HepG2 (cell line): ENCODE measurements around the gene TRMT2A. TPM values are rescaled to one million over a fixed set of nuclear protein-coding genes. Genes with fewer than 3 reads are reported as not detected.

ENCODE experiments used
- ATAC-seq: fragments of 200-7000 bp; cut with Tn5 transposase; 3 replicates; pipeline ENCODE4 v1.9.1; 2020; ENCODE audit warnings: mild to moderate bottlenecking, moderate library complexity
- BruUV-seq: library from RNA; stranded (reverse); fragments of 400-500 nt; replicated peaks from 2 replicates; lab custom pipeline; 2021; lab: Mats Ljungman, UMichigan
- CTCF ChIA-PET: fragments of 300-600 bp; formaldehyde crosslinking; extraction: SDS; loops from one replicate; lab custom pipeline; 2021; ENCODE audit warnings: low total read pairs, inconsistent platforms, low intra/inter-chr PET ratio; lab: Yijun Ruan, JAX
- POLR2A ChIA-PET: fragments of 350-600 bp; sonication (Branson Sonifier 250); formaldehyde crosslinking; loops from one replicate; lab custom pipeline; 2020; ENCODE audit warnings: antibody characterized with exemption, inconsistent platforms; lab: Yijun Ruan, JAX
- DNase-seq: peaks from one replicate; pipeline ENCODE4 v3.0.0-alpha.2; 2015; ENCODE audit warnings: low spot score
- FAIRE-seq: peaks from 3 replicates; lab custom pipeline; 2011; peaks lifted over from hg19 to GRCh38; lab: Jason Lieb, UNC
- H2AFZ ChIP-seq: one replicate; pipeline ENCODE4 v1.6.1; 2011; ENCODE audit warnings: low read length, inconsistent platforms
- H3K27ac ChIP-seq: fragments of 300-600 bp; 3 replicates; pipeline ENCODE4 v1.8.0; 2011; ENCODE audit warnings: mixed run types, mild to moderate bottlenecking, mixed read lengths, low read length, inconsistent platforms; ENCODE audit not compliant: insufficient read depth; ENCODE audit errors: extremely low read length
- H3K27me3 ChIP-seq, 2 experiments: fragments of 200-600 bp in 1 of 2; 2 replicates in 1 of 2; 3 replicates in 1 of 2; pipeline versions ENCODE4 v1.6.0 to v1.8.0; 2011; ENCODE audit warnings: low read length in 2 of 2, mild to moderate bottlenecking in 2 of 2, moderate library complexity in 2 of 2, inconsistent platforms in 1 of 2; ENCODE audit not compliant: insufficient read depth in 2 of 2, control insufficient read depth in 1 of 2
- H3K36me3 ChIP-seq, 2 experiments: fragments of 200-600 bp in 1 of 2; replicated peaks in 1 of 2; 2 replicates in 1 of 2; 3 replicates in 1 of 2; pipeline versions ENCODE4 v1.5.1 to v1.8.0; 2011; ENCODE audit warnings: low read length in 2 of 2, inconsistent platforms in 1 of 2; ENCODE audit not compliant: insufficient read depth in 2 of 2, control insufficient read depth in 1 of 2
- H3K4me1 ChIP-seq: 2 replicates; pipeline ENCODE4 v1.5.1; 2012; ENCODE audit warnings: low read length, inconsistent platforms; ENCODE audit not compliant: insufficient read depth
- H3K4me2 ChIP-seq: 2 replicates; pipeline ENCODE4 v1.6.0; 2011; ENCODE audit warnings: low read depth, low read length, inconsistent platforms
- H3K4me3 ChIP-seq, 3 experiments: fragments of 200-600 bp in 1 of 3; sonication (generic), shearing (Covaris generic) in 1 of 3; replicated peaks in 1 of 3; 2 replicates each; pipeline ENCODE4 v1.5.1; 2011 to 2016; ENCODE audit warnings: low read length in 3 of 3, inconsistent platforms in 2 of 3, low read depth in 2 of 3, mild to moderate bottlenecking in 2 of 3, control low read depth in 1 of 3, mixed read lengths in 1 of 3; ENCODE audit not compliant: insufficient read depth in 1 of 3
- H3K79me2 ChIP-seq: one replicate; pipeline ENCODE4 v1.6.1; 2011; ENCODE audit warnings: low read length, inconsistent platforms; ENCODE audit not compliant: insufficient read depth
- H3K9ac ChIP-seq: 2 replicates; pipeline ENCODE4 v1.6.0; 2011; ENCODE audit warnings: mild to moderate bottlenecking, low read depth, low read length, inconsistent platforms; ENCODE audit not compliant: insufficient read depth
- H3K9me3 ChIP-seq: 2 replicates; pipeline ENCODE4 v1.5.1; 2012; ENCODE audit warnings: mild to moderate bottlenecking, low read length
- H4K20me1 ChIP-seq: 2 replicates; pipeline ENCODE4 v1.6.0; 2011; ENCODE audit warnings: inconsistent platforms, mild to moderate bottlenecking, low read length, moderate library complexity; ENCODE audit not compliant: insufficient read depth
- AGO2 ChIP-seq: fragments of 200-400 bp; formaldehyde crosslinking; optimal IDR thresholded peaks from 2 replicates; pipeline ENCODE3; 2017; ENCODE audit warnings: mild to moderate bottlenecking, low read depth, low read length, moderate library complexity
- GABPA ChIP-seq, 2 experiments: IDR thresholded peaks; 2 replicates each; pipeline ENCODE4 v1.6.1; 2011 to 2016; ENCODE audit warnings: low read depth in 2 of 2, low read length in 1 of 2, missing biosample characterization in 1 of 2, missing genetic modification characterization in 1 of 2
- JARID2 ChIP-seq: sonication (generic); formaldehyde crosslinking; IDR thresholded peaks from 2 replicates; pipeline ENCODE4 v1.8.1; 2023; ENCODE audit warnings: missing genetic modification reagents, inconsistent platforms; ENCODE audit not compliant: insufficient replicate concordance
- LCORL ChIP-seq, 2 experiments: fragments of 450-650 bp in 1 of 2; sonication (generic) in 1 of 2; formaldehyde crosslinking in 1 of 2; IDR thresholded peaks; 2 replicates each; pipeline versions ENCODE4 v1.5.0 to v1.6.1; 2017 to 2020; ENCODE audit warnings: antibody characterized with exemption in 1 of 2, missing genetic modification reagents in 1 of 2
- NR2F2 ChIP-seq: IDR thresholded peaks from 2 replicates; pipeline ENCODE4 v1.6.1; 2012; ENCODE audit warnings: low read depth, inconsistent platforms, borderline replicate concordance
- RBFOX2 ChIP-seq: fragments of 200-400 bp; formaldehyde crosslinking; IDR thresholded peaks from 2 replicates; pipeline ENCODE4 v1.6.1; 2017; ENCODE audit warnings: low read depth, mild to moderate bottlenecking, low read length
- SETDB1 ChIP-seq: sonication (generic); formaldehyde crosslinking; IDR thresholded peaks from 2 replicates; pipeline ENCODE4 v1.5.1; 2020; ENCODE audit warnings: missing genetic modification reagents, mild to moderate bottlenecking, borderline replicate concordance
- ZBTB38 ChIP-seq: sonication (generic); formaldehyde crosslinking; IDR thresholded peaks from 2 replicates; pipeline ENCODE4 v1.5.1; 2020; ENCODE audit warnings: mild to moderate bottlenecking, missing genetic modification reagents
- ZNF160 ChIP-seq: sonication (generic); formaldehyde crosslinking; IDR thresholded peaks from 2 replicates; pipeline ENCODE4 v1.8.0; 2022; ENCODE audit warnings: mild to moderate bottlenecking, inconsistent platforms, missing genetic modification reagents
- ZNF335 ChIP-seq: sonication (generic); formaldehyde crosslinking; IDR thresholded peaks from 2 replicates; pipeline ENCODE4 v1.4.0; 2020; ENCODE audit warnings: missing genetic modification reagents
- ZSCAN25 ChIP-seq: sonication (generic); formaldehyde crosslinking; IDR thresholded peaks from 2 replicates; pipeline ENCODE4 v1.8.0; 2022; ENCODE audit warnings: mild to moderate bottlenecking, missing genetic modification reagents
- WGBS: methylation state at CpG from one replicate; pipeline ENCODE4 v1.1.6; 2017; ENCODE audit warnings: low lambda C conversion rate; 5-methylcytosine and 5-hydroxymethylcytosine counted together
- in situ Hi-C: cut with HindIII; loops from 2 replicates; pipeline ENCODE4 v1.10.0; 2017; ENCODE audit warnings: low pct_unique_long_range_greater_than_20kb; ENCODE audit not compliant: extremely low pct_ligation_motif_present
- intact Hi-C: fragments of 100-400 bp; cut with micrococcal nuclease; formaldehyde crosslinking; loops from one replicate; pipeline ENCODE4 v1.10.0; 2022; ENCODE audit not compliant: unreplicated experiment
- polyA plus RNA-seq, 8 experiments: library from polyadenylated mRNA; depleted of rRNA in 3 of 8; stranded (reverse) in 7 of 8; unstranded in 1 of 8; fragments of >200 nt; fragmentation: Illumina TruSeq in 4 of 8; extraction: Trizol in 4 of 8; gene quantifications; 2 replicates each; pipeline versions ENCODE4 v1.2.1 to v1.2.3, GENCODE V29; 2011 to 2016; ENCODE audit warnings: low read depth in 4 of 8, missing spikeins in 1 of 8, mixed read lengths in 1 of 8; ENCODE audit not compliant: insufficient read depth in 1 of 8
- total RNA-seq, 5 experiments: library from RNA; depleted of rRNA; stranded (reverse); fragments of >200 nt; fragmentation: Illumina TruSeq; extraction: Trizol; gene quantifications; 2 replicates each; pipeline ENCODE4 v1.2.3, GENCODE V29; 2016; ENCODE audit warnings: low read depth in 1 of 5
- TF ChIP-seq, protein P1 (sequence below): sonication (generic); formaldehyde crosslinking; IDR thresholded peaks from 2 replicates; pipeline ENCODE4 v1.5.0; 2020; ENCODE audit warnings: mild to moderate bottlenecking, missing genetic modification reagents, borderline replicate concordance

TRMT2A gene
- total and polyA plus RNA-seq, 2 of the 13 experiments (the other 11 are each of a cell fraction or from before 2014, with no cell fraction given), result 24.0 to 30.3 TPM

DNA sequence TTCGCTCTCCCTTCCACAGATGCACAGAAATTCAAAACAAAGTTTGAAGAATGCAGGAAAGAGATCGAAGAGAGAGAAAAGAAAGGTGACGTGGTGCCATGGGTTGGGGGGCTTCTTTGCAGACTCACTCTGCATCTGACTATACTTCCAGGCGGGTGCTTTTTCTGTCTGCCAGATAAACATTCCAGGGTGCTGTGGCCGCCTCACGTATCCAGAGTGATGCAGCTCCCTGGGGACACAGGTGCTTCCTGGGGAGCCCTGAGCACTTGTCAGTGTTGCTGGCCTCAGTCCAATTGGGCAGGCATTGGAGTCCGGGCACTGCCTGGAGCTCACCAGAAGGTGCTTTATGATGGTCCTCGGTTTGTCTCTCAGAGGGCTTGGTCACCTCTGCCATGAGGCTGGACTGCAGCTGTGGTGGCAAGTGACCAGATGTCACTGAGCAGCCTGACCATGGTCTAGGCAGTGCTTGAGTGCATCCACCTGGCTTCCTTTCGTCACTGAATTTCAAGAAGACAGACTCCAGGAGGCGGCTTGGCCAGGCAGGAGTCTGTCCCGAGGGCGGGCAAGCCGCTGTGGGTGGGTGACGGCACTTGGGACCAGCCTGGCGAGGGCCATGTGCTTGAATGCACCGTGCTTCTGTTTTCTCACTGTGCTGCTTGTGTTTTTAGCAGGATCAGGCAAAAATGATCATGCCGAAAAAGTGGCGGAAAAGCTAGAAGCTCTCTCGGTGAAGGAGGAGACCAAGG is 9.4 kb upstream of the TRMT2A start (continued):
- no peak for TF ChIP-seq ZNF160
- no peak for TF ChIP-seq ZSCAN25 (CRISPR knock-in tag)
- no peak for TF ChIP-seq NR2F2
- TF ChIP-seq, all 625 proteins: peak for 0

DNA sequence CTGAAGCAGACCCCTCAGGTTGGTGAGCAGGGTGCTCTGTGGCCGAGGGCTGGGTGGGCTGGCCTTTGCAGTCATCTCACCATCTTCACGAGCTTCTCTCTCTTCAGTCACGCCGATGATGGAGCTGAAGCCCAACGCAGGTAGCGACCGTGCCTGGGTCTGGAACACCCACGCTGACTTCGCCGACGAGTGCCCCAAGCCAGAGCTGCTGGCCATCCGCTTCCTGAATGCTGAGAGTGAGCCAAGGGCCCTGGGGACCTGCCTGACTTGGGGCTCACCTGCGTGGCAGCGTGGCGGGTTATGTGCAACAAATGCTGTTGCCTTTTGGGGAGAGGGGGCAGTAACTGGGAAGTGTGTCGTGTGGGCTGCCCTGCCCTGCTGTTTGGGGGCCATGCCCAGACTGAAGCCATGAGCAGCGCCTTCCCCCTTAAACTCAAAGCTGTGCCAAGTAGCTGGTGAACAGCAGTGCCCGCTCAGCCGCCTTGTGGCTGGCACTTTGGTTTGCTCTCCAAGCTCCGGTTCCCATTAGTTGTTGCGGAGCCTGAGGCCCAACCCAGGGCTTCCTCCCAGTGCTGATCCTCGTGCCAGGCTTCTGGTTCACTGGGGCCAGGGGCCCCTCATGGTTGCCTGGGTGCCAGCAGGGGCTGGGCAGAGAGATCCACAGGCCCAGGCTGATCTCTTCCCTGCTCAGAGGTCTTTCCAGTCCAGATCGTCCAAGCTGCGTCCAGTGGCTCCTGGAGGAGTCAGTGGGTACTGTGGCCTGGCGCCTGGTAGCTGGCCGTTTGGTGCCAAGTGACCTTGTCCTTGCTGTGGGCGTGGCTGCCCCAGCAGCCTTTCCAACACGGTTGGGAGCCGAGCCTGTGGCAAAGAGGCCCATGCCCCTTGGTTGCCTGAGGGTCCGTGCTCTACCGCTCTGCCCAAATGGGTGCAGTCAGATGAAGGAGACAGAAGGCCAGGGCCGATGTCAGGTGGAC is 8.5 kb upstream of the TRMT2A start:
- peaks cover 25 to 64% of the 10 kb centered on the region in 2 experiments for H3K36me3 ChIP-seq
- TF ChIP-seq JARID2, result no peak
- TF ChIP-seq SETDB1 (CRISPR knock-in tag), result no peak
- peak; percentile 80 for TF ChIP-seq AGO2
- TF ChIP-seq, protein P1, sequence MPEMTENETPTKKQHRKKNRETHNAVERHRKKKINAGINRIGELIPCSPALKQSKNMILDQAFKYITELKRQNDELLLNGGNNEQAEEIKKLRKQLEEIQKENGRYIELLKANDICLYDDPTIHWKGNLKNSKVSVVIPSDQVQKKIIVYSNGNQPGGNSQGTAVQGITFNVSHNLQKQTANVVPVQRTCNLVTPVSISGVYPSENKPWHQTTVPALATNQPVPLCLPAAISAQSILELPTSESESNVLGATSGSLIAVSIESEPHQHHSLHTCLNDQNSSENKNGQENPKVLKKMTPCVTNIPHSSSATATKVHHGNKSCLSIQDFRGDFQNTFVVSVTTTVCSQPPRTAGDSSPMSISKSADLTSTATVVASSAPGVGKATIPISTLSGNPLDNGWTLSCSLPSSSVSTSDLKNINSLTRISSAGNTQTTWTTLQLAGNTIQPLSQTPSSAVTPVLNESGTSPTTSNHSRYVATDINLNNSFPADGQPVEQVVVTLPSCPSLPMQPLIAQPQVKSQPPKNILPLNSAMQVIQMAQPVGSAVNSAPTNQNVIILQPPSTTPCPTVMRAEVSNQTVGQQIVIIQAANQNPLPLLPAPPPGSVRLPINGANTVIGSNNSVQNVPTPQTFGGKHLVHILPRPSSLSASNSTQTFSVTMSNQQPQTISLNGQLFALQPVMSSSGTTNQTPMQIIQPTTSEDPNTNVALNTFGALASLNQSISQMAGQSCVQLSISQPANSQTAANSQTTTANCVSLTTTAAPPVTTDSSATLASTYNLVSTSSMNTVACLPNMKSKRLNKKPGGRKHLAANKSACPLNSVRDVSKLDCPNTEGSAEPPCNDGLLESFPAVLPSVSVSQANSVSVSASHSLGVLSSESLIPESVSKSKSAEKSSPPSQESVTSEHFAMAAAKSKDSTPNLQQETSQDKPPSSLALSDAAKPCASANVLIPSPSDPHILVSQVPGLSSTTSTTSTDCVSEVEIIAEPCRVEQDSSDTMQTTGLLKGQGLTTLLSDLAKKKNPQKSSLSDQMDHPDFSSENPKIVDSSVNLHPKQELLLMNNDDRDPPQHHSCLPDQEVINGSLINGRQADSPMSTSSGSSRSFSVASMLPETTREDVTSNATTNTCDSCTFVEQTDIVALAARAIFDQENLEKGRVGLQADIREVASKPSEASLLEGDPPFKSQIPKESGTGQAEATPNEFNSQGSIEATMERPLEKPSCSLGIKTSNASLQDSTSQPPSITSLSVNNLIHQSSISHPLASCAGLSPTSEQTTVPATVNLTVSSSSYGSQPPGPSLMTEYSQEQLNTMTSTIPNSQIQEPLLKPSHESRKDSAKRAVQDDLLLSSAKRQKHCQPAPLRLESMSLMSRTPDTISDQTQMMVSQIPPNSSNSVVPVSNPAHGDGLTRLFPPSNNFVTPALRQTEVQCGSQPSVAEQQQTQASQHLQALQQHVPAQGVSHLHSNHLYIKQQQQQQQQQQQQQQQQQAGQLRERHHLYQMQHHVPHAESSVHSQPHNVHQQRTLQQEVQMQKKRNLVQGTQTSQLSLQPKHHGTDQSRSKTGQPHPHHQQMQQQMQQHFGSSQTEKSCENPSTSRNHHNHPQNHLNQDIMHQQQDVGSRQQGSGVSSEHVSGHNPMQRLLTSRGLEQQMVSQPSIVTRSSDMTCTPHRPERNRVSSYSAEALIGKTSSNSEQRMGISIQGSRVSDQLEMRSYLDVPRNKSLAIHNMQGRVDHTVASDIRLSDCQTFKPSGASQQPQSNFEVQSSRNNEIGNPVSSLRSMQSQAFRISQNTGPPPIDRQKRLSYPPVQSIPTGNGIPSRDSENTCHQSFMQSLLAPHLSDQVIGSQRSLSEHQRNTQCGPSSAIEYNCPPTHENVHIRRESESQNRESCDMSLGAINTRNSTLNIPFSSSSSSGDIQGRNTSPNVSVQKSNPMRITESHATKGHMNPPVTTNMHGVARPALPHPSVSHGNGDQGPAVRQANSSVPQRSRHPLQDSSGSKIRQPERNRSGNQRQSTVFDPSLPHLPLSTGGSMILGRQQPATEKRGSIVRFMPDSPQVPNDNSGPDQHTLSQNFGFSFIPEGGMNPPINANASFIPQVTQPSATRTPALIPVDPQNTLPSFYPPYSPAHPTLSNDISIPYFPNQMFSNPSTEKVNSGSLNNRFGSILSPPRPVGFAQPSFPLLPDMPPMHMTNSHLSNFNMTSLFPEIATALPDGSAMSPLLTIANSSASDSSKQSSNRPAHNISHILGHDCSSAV (CRISPR knock-in tag), result no peak
- TF ChIP-seq ZBTB38 (CRISPR knock-in tag), result 0 out of 2 replicates have a peak, but pooled peaks have one; percentile 21
- TF ChIP-seq ZNF335 (CRISPR knock-in tag), result no peak
- no peak for TF ChIP-seq GABPA (IDR thresholded peaks at IDR 0.05; ENCODE audit: low read depth, low read length)
- TF ChIP-seq GABPA (CRISPR knock-in tag; IDR thresholded peaks at IDR 0.05; ENCODE audit: low read depth), result no peak
- TF ChIP-seq LCORL (IDR thresholded peaks at IDR 0.05), result no peak
- TF ChIP-seq LCORL (CRISPR knock-in tag; IDR thresholded peaks at IDR 0.05), result no peak
- TF ChIP-seq RBFOX2, result peak; percentile 52

More for the DNA sequence above, 8.5 kb upstream of the TRMT2A start:
- no peak overlapping the region for H3K4me2 ChIP-seq
- POLR2A ChIA-PET, result no interaction called here
- H3K4me1 ChIP-seq, result peaks cover 49% of the 10 kb centered on the region
- H3K9me3 ChIP-seq, result no peaks in the 10 kb centered on the region
- no peak overlapping the region for H3K9ac ChIP-seq
- in situ Hi-C loops, result no loop called here
- no peak for FAIRE-seq
- BruUV-seq, result no TSS peak
- H3K27me3 ChIP-seq, result no peaks in the 10 kb centered on the region
- H3K4me3 ChIP-seq, result no peak overlapping the region
- intact Hi-C loops, result no loop called here
- peaks cover 6% of the 10 kb centered on the region; the same call in 1 of the 2 replicates for H4K20me1 ChIP-seq
- no peak for ATAC-seq
- CTCF ChIA-PET, result no interaction called here
- 92% methylated on average over 12 of the region's 32 CpGs for WGBS
- no peak overlapping the region for H3K27ac ChIP-seq
- DNase-seq, result no peak
- peaks cover 19% of the 10 kb centered on the region for H3K79me2 ChIP-seq
- H2AFZ ChIP-seq, result no peak overlapping the region
